ENCODE results near the gene KRT80. TPM values are rescaled to one million over a fixed set of nuclear protein-coding genes. Genes with fewer than 3 reads are reported as not detected.

The KRT80 gene
- total RNA-seq, 1 donor from 2014 or later = not detected

- ATAC-seq (ENCODE audit: poor library complexity) (no peak), DNase-seq (peak; percentile 34)
- intact Hi-C loops (cut with DNase I) = no loop called here
Observed at GRCh38 chr12:52149182-52149641, 42.6 kb downstream of the KRT80 start.

GRCh38 chr12:52148464-52149181 is 43.2 kb downstream of the KRT80 start:
- DNase-seq (peak; percentile 7), ATAC-seq (ENCODE audit: poor library complexity) (peak; percentile 3)
- intact Hi-C loops (cut with DNase I) = no loop called here

- intact Hi-C loops (cut with DNase I) = no loop called here
- DNase-seq = no peak
- no peak for ATAC-seq (ENCODE audit: poor library complexity)
Observed at GRCh38 chr12:52147964-52148463, 43.8 kb downstream of the KRT80 start.

- intact Hi-C loops (cut with DNase I) = no loop called here
- DNase-seq (peak; percentile 89), ATAC-seq (ENCODE audit: poor library complexity) (peak; percentile 73)
Observed at GRCh38 chr12:52147367-52147963, 44.3 kb downstream of the KRT80 start.

GRCh38 chr12:52146822-52147366 is 44.9 kb downstream of the KRT80 start:
- DNase-seq (no peak), ATAC-seq (ENCODE audit: poor library complexity) (no peak)
- intact Hi-C loops (cut with DNase I) = no loop called here

- DNase-seq = peak; percentile 27
- intact Hi-C loops (cut with DNase I) = no loop called here
- no peak for ATAC-seq (ENCODE audit: poor library complexity)
Observed at GRCh38 chr12:52146089-52146821, 45.6 kb downstream of the KRT80 start.

- peak; percentile 27 for DNase-seq
- intact Hi-C loops (cut with DNase I) = no loop called here
- ATAC-seq (ENCODE audit: poor library complexity) = no peak
Observed at GRCh38 chr12:52145228-52146088, 46.4 kb downstream of the KRT80 start.

- no peak for ATAC-seq (ENCODE audit: poor library complexity)
- peak; percentile 35 for DNase-seq
- intact Hi-C loops (cut with DNase I) = no loop called here
Observed at GRCh38 chr12:52144512-52145227, 47.1 kb downstream of the KRT80 start.

GRCh38 chr12:52142431-52142830 is 49.4 kb downstream of the KRT80 start:
- no peak for DNase-seq
- no peak for ATAC-seq (ENCODE audit: poor library complexity)
- intact Hi-C loops (cut with DNase I) = no loop called here

- no peak for DNase-seq
- ATAC-seq (ENCODE audit: poor library complexity) = no peak
- intact Hi-C loops (cut with DNase I) = no loop called here
Observed at GRCh38 chr12:52141875-52142274, 49.9 kb downstream of the KRT80 start.

- DNase-seq = no peak
- intact Hi-C loops (cut with DNase I) = no loop called here
- no peak for ATAC-seq (ENCODE audit: poor library complexity)
Observed at GRCh38 chr12:52141306-52141705, 50.5 kb downstream of the KRT80 start.

- ATAC-seq (ENCODE audit: poor library complexity) = no peak
- no peak for DNase-seq
Observed at GRCh38 chr12:52139579-52140062, 52.2 kb downstream of the KRT80 start.

GRCh38 chr12:52139147-52139546 is 52.7 kb downstream of the KRT80 start:
- intact Hi-C loops (cut with DNase I) = no loop called here
- DNase-seq = peak; percentile 18
- ATAC-seq (ENCODE audit: poor library complexity) = no peak

More at GRCh38 chr12:52139579-52140062, 52.2 kb downstream of the KRT80 start:
- intact Hi-C loops (cut with DNase I) = no loop called here

- ATAC-seq (ENCODE audit: poor library complexity) (no peak), DNase-seq (peak; percentile 39)
- intact Hi-C loops (cut with DNase I) = no loop called here
Observed at GRCh38 chr12:52137746-52138145, 54.1 kb downstream of the KRT80 start.

GRCh38 chr12:52132754-52133161 is 59.1 kb downstream of the KRT80 start:
- intact Hi-C loops (cut with DNase I) = no loop called here
- no peak for DNase-seq
- no peak for ATAC-seq (ENCODE audit: poor library complexity)

- intact Hi-C loops (cut with DNase I) = no loop called here
- DNase-seq (no peak), ATAC-seq (ENCODE audit: poor library complexity) (no peak)
Observed at GRCh38 chr12:52130711-52131110, 61.1 kb downstream of the KRT80 start.

- ATAC-seq (ENCODE audit: poor library complexity) (no peak), DNase-seq (no peak)
- intact Hi-C loops (cut with DNase I) = no loop called here
Observed at GRCh38 chr12:52127683-52128450, 63.9 kb downstream of the KRT80 start.
